ENCODE results near the gene NEUROG1.

NEUROG1 gene

GRCh38 chr5:135491552-135492318 is 44.0 kb downstream of the NEUROG1 start:
- peak; percentile 97 for DNase-seq

GRCh38 chr5:135491038-135491551 is 44.7 kb downstream of the NEUROG1 start:
- DNase-seq, result peak; percentile 39

- no peak for DNase-seq
Observed at GRCh38 chr5:135490245-135491037, 45.3 kb downstream of the NEUROG1 start.

DNA sequence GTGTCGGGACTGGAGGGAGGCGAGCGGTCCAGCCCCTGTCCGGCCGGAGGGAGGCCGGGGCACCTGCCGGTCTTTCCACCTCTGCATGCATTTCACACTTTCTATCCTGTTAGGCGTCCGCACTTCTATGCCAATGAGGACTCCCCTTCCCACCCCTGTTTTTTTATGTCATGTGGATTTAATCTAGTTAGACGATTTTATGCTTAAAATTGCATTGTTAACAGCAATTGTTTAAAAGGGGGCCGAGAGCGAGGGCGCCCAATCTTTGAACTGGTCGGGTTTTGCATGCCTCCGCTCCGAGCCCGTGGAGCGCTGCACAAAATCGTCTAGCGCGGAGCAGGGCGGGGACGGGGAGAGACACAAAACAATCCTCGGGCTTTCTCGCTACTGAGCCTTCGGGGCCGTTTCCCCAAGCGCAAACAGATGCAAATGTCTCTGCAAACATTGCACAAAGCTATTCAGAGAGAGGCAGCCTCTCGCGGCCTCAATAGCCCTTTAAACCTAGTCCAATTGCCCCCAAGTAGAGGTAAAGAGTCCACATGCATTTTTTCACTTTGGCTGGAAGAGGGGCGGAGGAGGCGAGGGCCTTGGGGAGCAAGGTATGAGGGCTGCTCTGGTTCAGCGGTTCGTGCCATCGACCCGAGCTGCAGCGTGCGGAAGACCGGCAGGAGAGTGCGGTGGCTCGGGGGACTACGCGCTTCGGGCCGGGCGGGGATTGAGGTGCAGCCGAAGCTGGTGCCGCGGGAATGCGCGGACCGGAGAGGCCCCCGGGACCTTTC is 46.1 kb downstream of the NEUROG1 start:
- DNase-seq, result peak; percentile 11

DNA sequence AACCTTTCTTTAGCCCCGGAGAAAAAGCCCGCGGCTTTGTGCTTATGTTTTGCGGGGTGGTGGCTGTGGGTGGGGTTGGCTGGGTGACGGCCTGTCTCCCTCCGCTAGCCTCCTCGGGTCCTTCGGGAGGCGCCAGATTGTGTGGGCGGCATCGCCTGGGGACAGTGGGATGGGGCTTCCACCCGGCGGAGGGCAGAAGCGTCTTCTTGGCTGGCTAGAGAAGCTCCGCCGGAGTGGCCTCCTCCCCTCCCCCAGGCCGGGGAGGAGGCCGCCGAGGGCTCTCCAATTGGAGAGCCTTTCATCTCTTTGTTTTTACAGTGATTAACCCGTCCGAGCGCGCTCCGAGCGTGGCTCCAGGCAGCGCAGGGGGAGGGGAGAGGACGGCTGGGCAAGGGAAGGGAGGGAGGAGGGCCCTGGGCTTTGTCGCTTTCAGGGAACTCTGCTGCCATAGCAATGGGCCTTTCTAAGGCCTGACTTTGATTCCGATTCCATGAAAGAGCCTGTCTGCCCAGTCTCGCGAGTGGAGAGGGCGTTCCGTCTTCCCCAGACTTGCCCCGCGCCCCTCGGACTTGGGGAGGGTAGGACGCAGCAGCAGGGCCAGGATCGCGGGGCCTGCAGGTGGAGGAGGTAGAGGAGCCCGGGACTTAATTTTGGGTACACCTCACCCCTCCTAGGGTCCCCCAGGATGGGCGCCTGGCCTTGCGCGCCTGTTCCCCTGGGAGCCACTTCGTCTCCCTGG is 46.9 kb downstream of the NEUROG1 start:
- DNase-seq, result peak; percentile 90

- no peak for DNase-seq
Observed at GRCh38 chr5:135487839-135488514, 47.8 kb downstream of the NEUROG1 start.

DNA sequence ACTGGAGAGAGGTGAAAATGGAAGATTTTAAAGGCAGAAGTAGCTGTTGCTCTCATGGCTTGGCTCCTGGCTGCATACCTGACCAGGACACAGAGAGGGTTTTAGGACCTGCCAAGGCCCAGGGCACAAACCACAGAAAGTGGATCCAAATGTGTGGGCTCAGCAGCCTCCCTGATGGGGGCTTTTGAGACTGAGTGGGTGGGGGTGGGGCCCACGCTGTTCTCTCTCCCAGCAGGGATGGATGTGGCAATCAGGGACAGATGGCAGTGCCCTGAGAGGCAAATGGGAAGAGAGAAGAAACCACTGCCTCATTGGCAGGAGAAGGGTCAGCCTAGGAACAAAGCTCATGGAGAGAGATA is 48.7 kb downstream of the NEUROG1 start:
- DNase-seq, result no peak

DNA sequence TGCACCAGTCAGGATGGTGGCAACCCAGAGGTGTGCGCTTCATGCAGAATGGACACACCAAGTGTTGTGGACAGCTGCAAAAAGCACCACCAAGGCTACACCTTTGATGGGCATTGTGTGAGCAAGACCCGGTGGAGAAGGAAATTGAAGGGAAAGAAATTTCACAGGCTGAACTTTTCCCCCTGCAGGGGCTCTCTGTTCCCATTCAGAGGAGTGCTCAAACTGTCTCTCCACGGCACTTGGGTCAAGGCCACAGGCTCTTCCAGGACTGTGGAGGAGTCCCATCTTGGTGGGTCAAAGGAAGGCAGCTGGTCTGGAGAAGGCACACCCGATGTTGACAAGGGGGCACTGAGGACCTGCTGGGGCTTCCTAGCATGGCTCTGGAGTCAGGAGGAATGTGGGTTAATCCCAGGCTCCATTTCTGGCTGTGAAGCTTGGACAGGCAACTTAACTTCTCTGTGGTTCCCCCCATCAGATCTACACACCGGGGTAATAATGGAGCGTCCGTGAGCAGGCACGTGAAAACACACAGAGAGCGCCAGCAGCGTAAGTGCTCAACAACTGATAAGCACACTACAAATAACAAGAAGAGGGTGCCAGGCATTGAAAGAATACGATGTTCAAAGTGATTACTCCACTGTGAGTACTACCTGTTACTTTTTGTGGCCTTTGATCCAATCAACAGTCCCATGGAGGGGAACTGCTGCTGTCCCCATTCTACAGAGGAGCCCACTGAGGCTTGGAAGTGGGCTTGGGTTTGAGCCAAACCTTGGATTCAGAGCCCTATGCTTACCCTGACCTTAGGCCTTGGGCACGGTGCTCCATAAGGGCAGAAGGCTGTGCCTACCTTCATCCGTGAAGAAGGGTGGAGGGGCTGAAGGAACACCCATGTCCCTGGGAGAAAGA is 49.4 kb downstream of the NEUROG1 start:
- no peak for DNase-seq

- no peak for DNase-seq
Observed at GRCh38 chr5:135484674-135485086, 51.1 kb downstream of the NEUROG1 start.

Data from NCI-H146 (cell line).